AG04450 (cell line): ENCODE results near the gene ATF6. TPM values are rescaled to one million over a fixed set of nuclear protein-coding genes. Genes with fewer than 3 reads are reported as not detected.
A peak's percentile ranks its signal among the peaks of the same experiment; 100 is the strongest.
"Not testable (repeated sequence)": the region's sequence is repeated elsewhere in the genome, so short reads cannot be mapped to it uniquely, and the experiment has no call there.

Experiments
- CTCF ChIA-PET: fragments of 300-600, 350-600 bp; formaldehyde crosslinking; extraction: SDS; loops from one replicate; lab custom pipeline; 2022; ENCODE audit warnings: antibody characterized with exemption, inconsistent platforms; lab: Charles Lee
- POLR2A ChIA-PET: fragments of 350-600 bp; formaldehyde crosslinking; extraction: SDS; loops from one replicate; lab custom pipeline; 2021; ENCODE audit warnings: antibody characterized with exemption, inconsistent platforms; lab: Yijun Ruan, JAX
- DNase-seq: peaks from one replicate; pipeline ENCODE4 v3.0.0-alpha.2; 2011; ENCODE audit warnings: low read depth, low spot score
- H3K27ac ChIP-seq: one replicate; pipeline ENCODE4 v1.5.1; 2012; ENCODE audit warnings: low read depth, low read length, control low read depth
- H3K27me3 ChIP-seq: one replicate; pipeline ENCODE4 v1.6.0; 2012; ENCODE audit warnings: low read length; ENCODE audit not compliant: control insufficient read depth, insufficient read depth
- H3K4me3 ChIP-seq: 2 replicates; pipeline ENCODE4 v1.5.1; 2011; ENCODE audit warnings: mild to moderate bottlenecking, low read depth, low read length, control low read depth
- H3K9me3 ChIP-seq: 2 replicates; pipeline ENCODE4 v1.5.1; 2012; ENCODE audit warnings: low read length; ENCODE audit not compliant: control insufficient read depth, insufficient read depth
- polyA plus RNA-seq: library from polyadenylated mRNA; depleted of rRNA; stranded (reverse); fragments of >200 nt; gene quantifications from 2 replicates; pipeline ENCODE4 v1.2.3, GENCODE V29; 2011
- TF ChIP-seq, protein P1 (sequence below): IDR thresholded peaks from 2 replicates; pipeline ENCODE4 v1.5.1; 2011; ENCODE audit warnings: low read depth, low read length, control low read depth, inconsistent platforms

ATF6 gene
- polyA plus RNA-seq, 1 experiment = 33.6 TPM

DNA sequence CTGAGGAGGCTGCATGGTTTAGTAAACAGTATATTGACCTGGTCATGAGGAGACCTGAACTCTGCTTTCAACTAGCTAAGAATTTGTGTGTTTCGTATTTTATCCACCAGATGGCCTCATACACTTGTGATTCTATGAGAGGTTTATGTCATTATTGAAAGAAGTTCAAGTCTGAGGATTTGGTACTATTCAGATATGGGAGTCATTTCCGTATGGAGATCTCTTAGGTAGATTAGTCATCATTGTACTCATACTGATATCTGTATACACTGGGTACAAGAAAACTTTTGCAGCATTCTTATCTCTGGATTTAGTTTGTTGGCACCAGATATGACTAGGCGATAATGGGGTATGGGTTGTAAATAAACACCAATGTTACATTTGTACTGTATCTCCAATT lies 26.6 kb downstream of the ATF6 start:
- DNase-seq = peak; percentile 60
- H3K9me3 ChIP-seq = no peaks in the 10 kb centered on the region
- H3K27ac ChIP-seq = no peak overlapping the region
- H3K27me3 ChIP-seq = no peaks in the 10 kb centered on the region
- TF ChIP-seq, protein P1, sequence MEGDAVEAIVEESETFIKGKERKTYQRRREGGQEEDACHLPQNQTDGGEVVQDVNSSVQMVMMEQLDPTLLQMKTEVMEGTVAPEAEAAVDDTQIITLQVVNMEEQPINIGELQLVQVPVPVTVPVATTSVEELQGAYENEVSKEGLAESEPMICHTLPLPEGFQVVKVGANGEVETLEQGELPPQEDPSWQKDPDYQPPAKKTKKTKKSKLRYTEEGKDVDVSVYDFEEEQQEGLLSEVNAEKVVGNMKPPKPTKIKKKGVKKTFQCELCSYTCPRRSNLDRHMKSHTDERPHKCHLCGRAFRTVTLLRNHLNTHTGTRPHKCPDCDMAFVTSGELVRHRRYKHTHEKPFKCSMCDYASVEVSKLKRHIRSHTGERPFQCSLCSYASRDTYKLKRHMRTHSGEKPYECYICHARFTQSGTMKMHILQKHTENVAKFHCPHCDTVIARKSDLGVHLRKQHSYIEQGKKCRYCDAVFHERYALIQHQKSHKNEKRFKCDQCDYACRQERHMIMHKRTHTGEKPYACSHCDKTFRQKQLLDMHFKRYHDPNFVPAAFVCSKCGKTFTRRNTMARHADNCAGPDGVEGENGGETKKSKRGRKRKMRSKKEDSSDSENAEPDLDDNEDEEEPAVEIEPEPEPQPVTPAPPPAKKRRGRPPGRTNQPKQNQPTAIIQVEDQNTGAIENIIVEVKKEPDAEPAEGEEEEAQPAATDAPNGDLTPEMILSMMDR = peak; percentile 53
- H3K4me3 ChIP-seq = no peak overlapping the region
- ChIA-PET POLR2A (interaction anchor here (0.9 to 1.0 kb wide), 2 partner anchors 231 to 244 kb away, joined by 5 to 11 read pairs; partner anchors contain the start of gene OLFML2B), CTCF (interaction anchor here (0.6 to 11.2 kb wide), 64 partner anchors 9 to 599 kb away, joined by 3 to 771 read pairs (median 4); partner anchors contain the start of genes DUSP12, NOS1AP and OLFML2B)

DNA sequence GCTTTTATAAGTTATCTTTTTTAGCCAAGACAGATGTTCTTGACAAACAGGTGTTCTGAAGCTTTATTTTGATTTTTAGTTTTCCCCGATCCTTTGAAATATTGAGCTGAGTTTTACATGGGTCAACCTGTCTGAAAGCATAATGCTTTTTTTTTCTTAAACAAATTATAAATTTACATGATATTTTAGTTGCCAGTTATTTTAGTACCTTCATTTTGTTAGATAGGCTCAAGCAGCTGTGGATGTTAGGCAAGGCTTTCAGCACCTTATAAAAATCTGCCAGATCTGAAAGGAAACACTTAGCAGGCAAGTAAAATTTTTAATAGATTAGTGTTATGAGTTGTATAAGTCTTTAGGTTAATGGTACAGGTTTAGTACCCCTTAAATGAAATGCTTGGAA lies 33.7 kb downstream of the ATF6 start:
- ChIA-PET CTCF (no interaction called here), POLR2A (no interaction called here)
- Histone ChIP-seq H3K27me3 (no peaks in the 10 kb centered on the region), H3K9me3 (no peaks in the 10 kb centered on the region), H3K27ac (no peak overlapping the region), H3K4me3 (no peak overlapping the region)
- TF ChIP-seq, protein P1 = no peak
- DNase-seq = no peak

DNA sequence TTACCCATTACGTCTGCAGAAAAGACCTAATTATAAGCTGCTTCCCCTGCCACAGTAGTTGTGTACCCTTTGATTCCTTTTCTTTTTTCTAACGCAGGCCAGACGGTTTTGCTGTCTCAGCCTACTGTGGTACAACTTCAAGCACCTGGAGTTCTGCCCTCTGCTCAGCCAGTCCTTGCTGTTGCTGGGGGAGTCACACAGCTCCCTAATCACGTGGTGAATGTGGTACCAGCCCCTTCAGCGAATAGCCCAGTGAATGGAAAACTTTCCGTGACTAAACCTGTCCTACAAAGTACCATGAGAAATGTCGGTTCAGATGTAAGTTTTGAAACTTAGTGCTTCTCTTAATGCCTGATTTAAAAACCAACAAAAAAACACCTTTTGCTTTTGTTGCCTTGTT lies 35.8 kb downstream of the ATF6 start:
- no peak for DNase-seq
- Histone ChIP-seq H3K27ac (no peak overlapping the region), H3K9me3 (no peaks in the 10 kb centered on the region), H3K4me3 (no peak overlapping the region), H3K27me3 (no peaks in the 10 kb centered on the region)
- CTCF ChIA-PET = interaction anchor here (2.4 to 4.1 kb wide), 2 partner anchors 9 to 235 kb away, joined by 33 to 35 read pairs; no protein-coding TSS in a partner anchor
- POLR2A ChIA-PET = no interaction called here
- TF ChIP-seq, protein P1 = no peak

DNA sequence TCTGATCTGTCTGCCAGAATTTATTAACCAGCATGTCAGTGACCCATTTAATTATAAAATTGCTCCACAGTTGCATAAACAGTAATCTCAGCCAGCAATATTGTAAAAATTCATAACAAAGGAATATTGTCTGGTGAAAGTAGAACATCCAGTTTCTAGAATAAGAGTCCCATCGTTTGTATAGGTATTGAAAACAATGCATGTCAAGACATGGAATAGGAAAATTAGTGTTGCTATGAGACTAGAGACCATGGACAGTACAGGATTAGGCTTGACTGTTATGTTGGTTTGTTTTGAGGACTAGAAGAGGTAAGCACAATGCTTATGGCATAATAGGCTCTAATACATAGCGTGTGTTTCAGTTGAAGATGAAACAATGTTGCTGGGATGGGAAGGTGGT lies 37.1 kb downstream of the ATF6 start:
- POLR2A ChIA-PET = no interaction called here
- no peak overlapping the region for H3K27ac ChIP-seq
- H3K9me3 ChIP-seq = no peaks in the 10 kb centered on the region
- no peaks in the 10 kb centered on the region for H3K27me3 ChIP-seq
- H3K4me3 ChIP-seq = no peak overlapping the region
- TF ChIP-seq, protein P1 = no peak
- no peak for DNase-seq
- CTCF ChIA-PET = interaction anchor here (2.4 to 4.1 kb wide), 2 partner anchors 11 to 234 kb away, joined by 33 to 35 read pairs; no protein-coding TSS in a partner anchor

DNA sequence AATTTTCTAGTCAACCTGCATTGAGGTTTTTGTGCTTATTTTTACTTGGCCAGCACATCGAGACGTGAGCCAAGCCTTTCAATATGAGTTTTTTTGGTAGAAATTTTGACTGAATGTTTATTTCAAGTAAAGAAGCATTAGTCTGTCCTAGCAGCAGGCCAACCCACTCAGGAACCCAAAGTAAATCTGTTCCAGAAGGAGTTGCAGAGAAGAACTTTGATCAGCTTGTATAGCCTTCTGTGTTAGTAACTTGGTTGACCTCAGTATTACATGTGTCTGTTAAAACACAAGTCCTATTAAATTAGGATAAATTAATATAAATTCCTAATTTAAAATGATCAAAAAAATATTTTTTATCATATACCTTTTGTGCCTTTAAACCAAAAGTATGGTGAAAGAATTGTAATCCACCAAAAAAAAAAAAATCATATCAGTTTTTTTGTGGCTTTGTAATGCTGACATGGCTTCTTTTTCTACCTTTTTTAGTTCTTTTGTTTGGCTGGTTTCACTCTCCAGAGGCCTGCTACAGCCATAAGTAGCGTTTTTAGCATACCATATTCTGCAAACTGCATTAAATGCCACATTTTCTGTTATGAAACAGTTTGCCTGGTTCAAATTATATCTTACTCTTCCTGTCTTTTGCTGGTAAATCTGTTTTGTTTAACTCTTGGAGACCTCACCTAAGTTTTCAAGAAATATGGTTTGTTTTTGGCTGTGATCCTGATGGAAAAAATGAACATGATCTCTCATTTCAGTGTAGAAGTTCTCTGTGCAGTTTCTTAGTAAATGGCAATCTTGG lies 39.5 kb downstream of the ATF6 start:
- Histone ChIP-seq H3K4me3 (no peak overlapping the region), H3K9me3 (no peaks in the 10 kb centered on the region), H3K27me3 (no peaks in the 10 kb centered on the region), H3K27ac (no peak overlapping the region)
- ChIA-PET CTCF (interaction anchor here (1.0 kb wide), 1 partner anchor 232 kb away, joined by 5 read pairs; no protein-coding TSS in a partner anchor), POLR2A (interaction anchor here (0.7 kb wide), 1 partner anchor 79 kb away, joined by 4 read pairs; no protein-coding TSS in a partner anchor)
- TF ChIP-seq, protein P1 = no peak
- no peak for DNase-seq

DNA sequence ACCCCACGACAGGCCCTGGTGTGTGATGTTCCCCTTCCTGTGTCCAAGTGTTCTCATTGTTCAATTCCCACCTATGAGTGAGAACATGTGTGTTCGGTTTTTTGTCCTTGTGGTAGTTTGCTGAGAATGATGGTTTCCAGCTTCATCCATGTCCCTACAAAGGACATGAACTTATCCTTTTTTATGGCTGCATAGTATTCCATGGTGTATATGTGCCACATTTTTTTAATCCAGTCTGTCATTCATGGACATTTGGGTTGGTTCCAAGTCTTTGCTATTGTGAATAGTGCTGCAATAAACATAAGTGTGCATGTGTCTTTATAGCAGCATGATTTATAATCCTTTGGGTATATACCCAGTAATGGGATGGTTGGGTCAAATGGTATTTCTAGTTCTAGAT lies 43.1 kb downstream of the ATF6 start:
- H3K27me3 ChIP-seq, H3K4me3 ChIP-seq, POLR2A ChIA-PET, DNase-seq, H3K27ac ChIP-seq, H3K9me3 ChIP-seq: not testable (repeated sequence)
- CTCF ChIA-PET = interaction anchor here (1.0 to 2.0 kb wide), 3 partner anchors 16 to 228 kb away, joined by 5 read pairs; no protein-coding TSS in a partner anchor

DNA sequence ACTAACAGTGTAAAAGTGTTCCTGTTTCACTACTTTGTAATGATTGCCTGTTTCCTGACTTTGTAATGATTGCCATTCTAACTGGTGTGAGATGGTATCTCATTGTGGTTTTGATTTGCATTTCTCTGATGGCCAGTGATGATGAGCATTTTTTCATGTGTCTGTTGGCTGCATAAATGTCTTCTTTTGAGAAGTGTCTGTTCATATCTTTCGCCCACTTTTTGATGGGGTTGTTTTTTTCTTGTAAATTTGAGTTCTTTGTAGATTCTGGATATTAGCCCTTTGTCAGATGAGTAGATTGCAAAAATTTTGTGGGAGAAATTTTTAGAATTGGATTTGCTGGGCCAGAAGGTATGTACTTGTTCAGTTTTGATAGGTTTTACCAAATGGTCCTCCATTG lies 43.5 kb downstream of the ATF6 start:
- H3K9me3 ChIP-seq, H3K27ac ChIP-seq, H3K27me3 ChIP-seq, POLR2A ChIA-PET, CTCF ChIA-PET, DNase-seq, H3K4me3 ChIP-seq: not testable (repeated sequence)
